GM13976 (cell line): ENCODE data around the gene PTCH1.
A peak's percentile ranks its signal among the peaks of the same experiment; 100 is the strongest.

Source experiments
- DNase-seq: peaks from one replicate; pipeline ENCODE4 v3.0.0; 2012; ENCODE audit warnings: low spot score
- in situ Hi-C: fragments of 300-500 bp; cut with MboI; formaldehyde crosslinking; loops from one replicate; pipeline ENCODE4 v1.12.0; 2022; ENCODE audit warnings: low sequenced_read_pairs, mixed read lengths, inconsistent platforms; ENCODE audit not compliant: unreplicated experiment
- TF ChIP-seq, protein P1 (sequence below): IDR thresholded peaks from 2 replicates; pipeline ENCODE4 v1.5.1; 2012; ENCODE audit warnings: borderline replicate concordance, mild to moderate bottlenecking; ENCODE audit not compliant: insufficient read depth; ENCODE audit errors: extremely low read depth, missing control alignments, control extremely low read depth

PTCH1 gene

DNA sequence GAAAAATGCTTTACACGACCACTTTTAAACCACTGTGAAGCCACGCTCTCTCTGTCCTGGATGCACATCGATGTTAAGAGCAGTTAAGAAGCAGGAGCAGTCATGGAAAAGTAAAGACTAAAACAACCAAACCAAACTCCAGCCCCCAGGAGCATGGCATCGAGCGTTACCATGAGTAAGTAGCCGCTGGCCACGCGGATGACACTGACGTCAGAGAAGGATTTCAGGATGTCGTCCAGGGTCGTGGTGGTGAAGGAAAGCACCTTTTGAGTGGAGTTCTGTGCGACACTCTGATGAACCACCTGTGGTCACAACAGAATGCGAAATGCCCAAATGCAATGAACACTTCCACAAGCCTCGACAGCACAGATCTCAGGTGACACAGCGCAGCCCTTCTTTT, 38.9 kb downstream of the PTCH1 start:
- DNase-seq, result no peak
- TF ChIP-seq, protein P1, sequence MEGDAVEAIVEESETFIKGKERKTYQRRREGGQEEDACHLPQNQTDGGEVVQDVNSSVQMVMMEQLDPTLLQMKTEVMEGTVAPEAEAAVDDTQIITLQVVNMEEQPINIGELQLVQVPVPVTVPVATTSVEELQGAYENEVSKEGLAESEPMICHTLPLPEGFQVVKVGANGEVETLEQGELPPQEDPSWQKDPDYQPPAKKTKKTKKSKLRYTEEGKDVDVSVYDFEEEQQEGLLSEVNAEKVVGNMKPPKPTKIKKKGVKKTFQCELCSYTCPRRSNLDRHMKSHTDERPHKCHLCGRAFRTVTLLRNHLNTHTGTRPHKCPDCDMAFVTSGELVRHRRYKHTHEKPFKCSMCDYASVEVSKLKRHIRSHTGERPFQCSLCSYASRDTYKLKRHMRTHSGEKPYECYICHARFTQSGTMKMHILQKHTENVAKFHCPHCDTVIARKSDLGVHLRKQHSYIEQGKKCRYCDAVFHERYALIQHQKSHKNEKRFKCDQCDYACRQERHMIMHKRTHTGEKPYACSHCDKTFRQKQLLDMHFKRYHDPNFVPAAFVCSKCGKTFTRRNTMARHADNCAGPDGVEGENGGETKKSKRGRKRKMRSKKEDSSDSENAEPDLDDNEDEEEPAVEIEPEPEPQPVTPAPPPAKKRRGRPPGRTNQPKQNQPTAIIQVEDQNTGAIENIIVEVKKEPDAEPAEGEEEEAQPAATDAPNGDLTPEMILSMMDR, result no peak
- in situ Hi-C loops, result no loop called here

DNA sequence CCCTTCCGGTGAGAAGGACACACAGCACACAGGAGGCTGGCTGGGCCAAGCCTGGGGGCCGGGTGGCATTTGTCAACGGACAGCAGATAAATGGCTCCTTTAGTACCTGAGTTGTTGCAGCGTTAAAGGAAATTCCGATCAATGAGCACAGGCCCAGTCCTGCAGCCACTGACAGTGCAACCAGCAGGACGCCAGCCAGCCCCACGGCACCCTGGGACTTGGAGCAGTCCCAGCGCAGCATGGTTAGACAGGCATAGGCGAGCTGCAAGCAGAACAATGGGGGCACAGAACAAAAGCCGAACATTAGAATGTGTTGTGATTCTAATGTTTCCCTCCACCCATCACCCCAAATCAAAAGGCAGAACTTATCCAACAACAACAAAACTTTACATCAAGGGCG, 39.3 kb downstream of the PTCH1 start:
- TF ChIP-seq, protein P1, result no peak
- no peak for DNase-seq
- in situ Hi-C loops, result no loop called here

DNA sequence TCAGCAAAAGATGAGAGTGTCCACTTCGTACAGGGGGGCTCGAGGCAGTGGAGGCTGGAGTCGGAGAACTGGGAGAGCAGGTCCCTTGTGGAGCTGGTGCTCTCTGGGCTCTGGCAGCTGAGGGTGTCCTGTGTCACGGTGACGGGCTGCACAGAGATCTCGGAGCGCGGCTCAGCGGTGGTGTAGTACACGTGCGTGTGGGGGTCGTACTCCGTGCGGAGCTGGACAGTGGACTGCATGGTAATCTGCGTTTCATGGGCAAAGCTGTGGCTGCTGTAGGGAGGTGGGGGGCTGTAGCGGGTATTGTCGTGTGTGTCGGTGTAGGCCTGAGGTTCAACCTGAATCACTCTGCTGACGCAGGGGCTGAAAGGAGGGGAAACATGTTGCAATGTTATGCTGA, 48.0 kb downstream of the PTCH1 start:
- TF ChIP-seq, protein P1, result no peak
- DNase-seq, result no peak
- in situ Hi-C loops, result no loop called here

DNA sequence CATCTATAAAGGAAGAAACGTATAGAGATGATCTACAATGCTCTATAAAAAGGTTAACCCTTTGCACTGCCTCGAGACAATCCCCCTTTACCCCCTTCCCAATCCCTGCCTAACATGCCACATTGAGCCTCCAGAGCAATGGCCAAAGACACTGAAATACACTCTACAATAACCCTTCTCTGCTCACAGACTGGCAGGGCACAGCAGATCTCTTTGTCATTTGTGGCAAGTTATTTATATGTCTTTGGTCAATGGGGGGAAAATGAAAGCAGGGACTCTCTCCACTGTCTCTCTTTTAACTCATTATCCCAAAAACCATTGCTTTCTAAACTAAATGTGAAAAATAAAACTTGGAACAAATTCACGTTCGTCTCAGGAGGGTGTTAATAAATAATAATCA, 51.7 kb downstream of the PTCH1 start:
- in situ Hi-C loops, result no loop called here
- DNase-seq, result no peak
- TF ChIP-seq, protein P1, result no peak

DNA sequence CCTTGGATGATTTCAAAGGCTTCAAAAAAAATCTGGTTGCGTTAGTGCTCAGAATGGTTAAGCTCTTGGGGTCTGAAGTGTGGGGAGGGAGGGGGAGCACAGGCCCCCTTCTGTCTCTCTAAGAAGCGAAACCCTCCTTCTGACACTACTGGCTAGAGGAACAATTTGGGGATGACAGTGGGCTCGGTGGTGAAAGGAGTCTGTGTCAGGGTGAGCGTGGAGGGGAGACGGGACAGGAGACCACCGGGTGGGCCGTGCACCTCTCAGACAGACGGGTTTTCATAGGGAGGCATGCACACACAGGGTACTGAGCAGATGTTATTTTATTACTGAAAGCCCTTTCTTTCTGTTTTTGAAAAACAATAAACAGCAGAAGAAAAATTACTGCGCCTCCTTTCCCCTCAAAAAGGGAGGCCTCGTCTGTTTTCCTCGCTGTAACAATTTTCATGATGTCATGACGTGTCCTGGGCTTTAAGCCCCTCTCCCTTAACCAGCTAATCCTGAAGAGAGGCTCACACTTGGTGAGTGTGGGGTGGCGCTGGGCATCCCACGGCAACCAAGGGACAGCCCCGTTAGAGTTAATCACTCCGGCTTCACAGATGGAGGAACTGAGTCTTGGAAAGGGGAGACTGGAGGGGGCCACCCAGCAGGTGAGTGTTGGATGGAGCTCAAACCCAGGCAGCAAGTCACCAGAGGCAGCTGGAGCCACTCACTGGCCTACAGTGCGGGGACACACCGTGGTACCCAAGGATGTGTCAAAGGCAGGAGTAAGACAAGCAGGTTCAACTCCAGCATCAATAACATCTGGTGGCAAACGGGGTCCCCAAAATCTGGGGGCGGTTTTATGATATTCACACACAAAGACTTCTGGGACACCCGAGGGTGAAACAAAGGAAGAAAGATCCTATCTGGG, 53.4 kb downstream of the PTCH1 start:
- TF ChIP-seq, protein P1, result no peak
- in situ Hi-C loops, result no loop called here
- peak; percentile 45 for DNase-seq

DNA sequence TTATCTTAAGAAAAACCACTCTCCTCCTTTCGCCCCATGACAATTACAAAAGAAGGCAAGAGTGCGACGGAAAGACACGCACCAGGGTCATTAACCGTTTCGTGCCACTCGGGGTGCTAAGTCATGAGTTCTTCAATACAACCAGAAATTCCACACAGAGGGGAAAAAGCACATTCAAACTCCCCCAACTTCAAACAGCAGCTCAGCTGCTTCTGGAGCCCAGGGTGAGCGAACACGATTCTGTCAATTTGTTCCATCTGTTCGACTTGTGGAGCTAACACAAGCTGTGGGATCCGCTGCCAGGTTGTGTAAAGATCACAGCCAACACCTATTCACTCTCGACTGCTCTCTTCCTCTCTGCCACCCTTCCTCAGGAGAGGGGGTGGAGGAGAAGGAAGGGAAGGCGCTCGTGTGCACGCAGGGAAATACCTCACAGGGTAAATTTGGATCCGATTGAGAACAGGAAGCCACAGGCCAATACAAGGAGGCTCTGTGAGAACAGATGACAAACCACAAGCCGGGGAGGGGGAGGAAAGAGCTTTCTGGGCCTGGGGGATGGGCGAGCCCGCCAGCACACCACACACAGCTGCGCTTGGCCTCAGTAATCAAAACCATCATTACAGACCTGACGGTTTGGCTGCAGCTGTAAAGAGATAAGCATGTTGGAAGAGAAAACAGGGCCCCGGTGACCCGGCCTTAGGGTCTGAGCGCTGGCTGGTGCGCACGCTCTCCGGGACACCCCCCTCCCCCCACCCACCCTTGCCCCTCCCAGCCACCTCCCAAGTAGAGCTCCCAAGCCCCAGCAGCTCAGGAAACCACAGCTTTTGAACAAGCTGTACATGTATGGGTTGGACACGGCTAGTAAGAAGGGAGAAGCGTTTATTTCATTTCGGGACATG, 54.3 kb downstream of the PTCH1 start:
- TF ChIP-seq, protein P1, result no peak
- in situ Hi-C loops, result no loop called here
- DNase-seq, result peak; percentile 91
